Thymus (tissue), 11 donors: ENCODE results near the gene DOCK4. TPM values are rescaled to one million over a fixed set of nuclear protein-coding genes. Genes with fewer than 3 reads are reported as not detected.

Experiments used
- DNase-seq, 9 donors: peaks; one replicate each; pipeline ENCODE4 v3.0.0-alpha.2; 2013; ENCODE audit warnings: low spot score in 9 of 9, low read depth in 6 of 9, missing footprints in 1 of 9
- H3K27ac ChIP-seq, 2 donors: one replicate each; pipeline ENCODE4 v1.5.1; 2013; ENCODE audit warnings: control low read depth in 1 of 2, low read depth in 1 of 2, low read length in 1 of 2, mild to moderate bottlenecking in 1 of 2, moderate library complexity in 1 of 2
- H3K27me3 ChIP-seq, 2 donors: one replicate each; pipeline ENCODE4 v1.5.1; 2013; ENCODE audit warnings: low read length in 1 of 2; ENCODE audit not compliant: control insufficient read depth in 2 of 2, insufficient read depth in 1 of 2
- H3K36me3 ChIP-seq, 2 donors: one replicate each; pipeline ENCODE4 v1.5.1; 2013; ENCODE audit warnings: low read length in 1 of 2, mild to moderate bottlenecking in 1 of 2, moderate library complexity in 1 of 2; ENCODE audit not compliant: control insufficient read depth in 2 of 2, insufficient read depth in 2 of 2
- H3K4me1 ChIP-seq, 2 donors: one replicate each; pipeline ENCODE4 v1.5.1; 2013; ENCODE audit warnings: low read length in 2 of 2; ENCODE audit not compliant: control insufficient read depth in 2 of 2, insufficient read depth in 2 of 2
- H3K4me3 ChIP-seq, 2 donors: one replicate each; pipeline ENCODE4 v1.5.1; 2013; ENCODE audit warnings: low read length in 2 of 2, control low read depth in 1 of 2, mild to moderate bottlenecking in 1 of 2
- H3K9me3 ChIP-seq, 2 donors: one replicate each; pipeline ENCODE4 v1.5.1; 2013; ENCODE audit warnings: low read length in 1 of 2, mild to moderate bottlenecking in 1 of 2; ENCODE audit not compliant: control insufficient read depth in 2 of 2, insufficient read depth in 1 of 2
- WGBS: extraction: QIAGEN DNeasy Blood & Tissue Kit; methylation state at CpG from one replicate; pipeline ENCODE4 v1.1.7; 2013; 5-methylcytosine and 5-hydroxymethylcytosine counted together
- polyA plus RNA-seq: library from polyadenylated mRNA; stranded (reverse); fragments of 200-250 nt; gene quantifications from one replicate; pipeline ENCODE4 v1.2.3, GENCODE V29; 2013
- total RNA-seq: library from RNA; stranded (reverse); fragments of 120-200 nt; gene quantifications from one replicate; pipeline ENCODE4 v1.2.4, GENCODE V29; 2013
- donor health status: healthy.

Gene DOCK4
- total and polyA plus RNA-seq, 2 donors = 3.5 to 4.7 TPM

- H3K4me1 ChIP-seq = no peaks in the 10 kb centered on the region
- WGBS = 97% methylated on average over 3 of the region's 3 CpGs
- H3K36me3 ChIP-seq = no peaks in the 10 kb centered on the region
- H3K27ac ChIP-seq = no peak overlapping the region
- H3K27me3 ChIP-seq = no peaks in the 10 kb centered on the region
- no peak for DNase-seq
- peaks cover 0 to 4% of the 10 kb centered on the region in 2 donors for H3K9me3 ChIP-seq
- H3K4me3 ChIP-seq = no peak overlapping the region
These were observed 433.5 kb downstream of the DOCK4 start for GRCh38 chr7:111772716-111773115.

DNA sequence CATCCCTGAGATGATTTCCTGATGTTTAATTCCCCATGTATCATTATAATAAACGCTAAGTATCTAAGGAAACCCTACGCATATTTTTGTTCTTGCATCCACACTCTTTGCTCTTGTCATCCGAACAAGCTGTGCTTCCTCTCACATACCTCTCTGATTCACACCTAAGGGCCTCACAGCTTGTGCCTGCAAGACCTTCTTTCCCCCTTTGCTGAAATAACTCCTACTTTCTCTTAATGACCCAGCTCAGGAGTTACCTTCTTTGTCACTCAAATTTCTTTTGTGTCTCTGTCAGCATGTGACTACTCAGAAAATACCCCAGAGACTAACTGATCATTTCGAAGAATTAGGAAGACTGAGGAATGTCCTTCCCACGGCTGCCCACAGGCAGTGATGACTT, 434.6 kb downstream of the DOCK4 start:
- H3K4me1 ChIP-seq = no peaks in the 10 kb centered on the region
- H3K9me3 ChIP-seq = no peaks in the 10 kb centered on the region
- no peak overlapping the region for H3K27ac ChIP-seq
- no peak overlapping the region for H3K4me3 ChIP-seq
- WGBS = 96% methylated on average over 5 of the region's 5 CpGs
- no peak for DNase-seq
- H3K27me3 ChIP-seq = no peaks in the 10 kb centered on the region
- H3K36me3 ChIP-seq = no peaks in the 10 kb centered on the region

DNA sequence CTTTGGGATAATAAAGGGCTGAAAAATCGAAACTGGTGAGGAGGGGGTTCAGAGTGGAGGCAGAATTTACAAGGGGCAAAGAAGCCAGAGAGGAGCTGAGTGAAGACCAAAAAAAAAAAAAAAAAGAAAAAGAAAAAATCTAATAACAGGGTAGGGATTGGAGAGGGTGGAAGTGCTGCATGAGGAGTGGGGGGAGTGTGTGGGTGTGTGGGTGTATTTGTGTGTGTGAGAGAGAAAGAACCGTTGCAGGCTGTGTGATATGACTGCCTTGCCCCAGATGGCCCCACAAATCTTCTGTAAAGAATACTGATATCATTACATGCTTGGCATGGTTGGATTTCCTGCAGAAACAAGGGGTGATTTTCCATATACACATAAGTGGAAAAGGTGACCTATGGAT, 436.1 kb downstream of the DOCK4 start:
- no peak for DNase-seq
- no peaks in the 10 kb centered on the region for H3K9me3 ChIP-seq
- H3K27ac ChIP-seq = no peak overlapping the region
- H3K27me3 ChIP-seq = no peaks in the 10 kb centered on the region
- 86% methylated on average over 2 of the region's 2 CpGs for WGBS
- no peak overlapping the region for H3K4me3 ChIP-seq
- no peaks in the 10 kb centered on the region for H3K36me3 ChIP-seq
- no peaks in the 10 kb centered on the region for H3K4me1 ChIP-seq

DNA sequence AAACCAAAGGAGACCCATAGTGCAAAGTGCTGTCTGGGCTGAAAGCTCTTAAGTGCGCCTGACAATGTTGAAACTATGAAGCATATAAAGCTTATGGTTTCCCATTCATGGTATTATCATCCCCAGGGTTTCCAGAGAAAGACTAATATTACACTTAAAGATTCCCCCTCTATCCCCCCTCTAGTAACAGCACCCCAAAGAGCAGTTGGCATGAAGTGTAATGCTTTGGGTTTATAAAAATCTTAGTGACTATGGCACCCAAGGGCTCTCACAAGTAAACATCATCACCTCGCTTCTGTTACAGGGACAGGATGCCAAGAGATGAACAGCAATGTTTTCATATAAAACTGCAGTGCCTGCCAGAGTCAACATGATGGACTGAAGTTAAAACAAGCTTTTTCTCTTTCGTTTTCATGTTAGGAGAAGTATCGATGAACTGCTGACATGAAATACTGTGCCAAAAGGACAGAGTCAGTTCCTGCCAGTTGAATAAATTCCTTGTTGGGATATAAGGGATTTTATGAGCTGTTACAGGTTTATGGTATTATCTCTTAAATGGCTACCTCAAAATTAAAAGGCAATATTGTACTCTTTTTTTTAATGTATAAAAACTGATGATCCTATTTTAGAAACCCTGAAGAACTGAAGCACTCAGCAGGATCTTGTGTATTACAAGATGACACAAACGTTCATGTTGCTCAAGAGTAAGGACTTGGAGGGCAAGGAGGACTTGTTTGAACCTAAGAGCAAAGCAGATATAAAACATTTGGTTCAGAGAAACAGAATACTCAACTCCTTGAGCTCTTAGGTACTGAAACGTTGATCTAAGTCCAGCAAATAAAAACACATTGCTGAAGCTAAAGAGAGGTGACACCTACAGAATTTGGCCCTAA, 440.2 kb downstream of the DOCK4 start:
- Histone ChIP-seq H3K36me3 (no peaks in the 10 kb centered on the region), H3K27me3 (no peaks in the 10 kb centered on the region), H3K4me1 (no peaks in the 10 kb centered on the region), H3K27ac (no peak overlapping the region), H3K4me3 (no peak overlapping the region), H3K9me3 (no peaks in the 10 kb centered on the region)
- no peak for DNase-seq
- WGBS = 90% methylated on average over 6 of the region's 6 CpGs

DNA sequence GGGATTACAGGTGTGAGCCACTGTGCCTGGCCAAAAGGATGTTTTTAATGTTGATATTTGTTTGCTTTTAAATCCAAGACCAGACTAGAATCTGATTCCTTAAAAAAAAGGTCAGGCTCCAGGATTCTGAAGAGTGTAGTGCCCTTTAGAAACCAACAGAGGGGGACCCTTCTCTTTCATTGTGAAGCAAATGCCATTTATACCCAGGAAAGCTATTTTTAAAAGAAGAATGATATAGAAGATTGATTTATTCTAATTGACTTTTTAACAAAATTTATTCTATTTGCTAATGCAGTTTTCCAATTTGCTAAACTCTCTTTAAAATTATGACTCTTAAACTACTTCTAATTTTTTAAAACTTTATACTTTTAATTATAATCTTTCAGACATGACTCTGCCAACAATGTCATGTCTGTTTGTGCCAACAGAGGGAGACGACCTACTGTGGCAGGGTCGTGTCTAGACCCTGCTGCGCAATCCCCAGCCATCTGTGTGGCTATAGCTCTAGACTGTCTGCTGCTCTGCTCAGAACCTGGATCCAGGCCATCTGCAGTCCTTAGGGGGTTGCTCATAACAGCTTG, 442.9 kb downstream of the DOCK4 start:
- Histone ChIP-seq H3K27ac (no peak overlapping the region), H3K36me3 (no peaks in the 10 kb centered on the region), H3K4me3 (no peak overlapping the region), H3K4me1 (no peaks in the 10 kb centered on the region), H3K27me3 (no peaks in the 10 kb centered on the region), H3K9me3 (no peaks in the 10 kb centered on the region)
- DNase-seq = peak in 2 of 9 donors; percentile 14 to 22
- 37% methylated on average over 3 of the region's 3 CpGs for WGBS

DNA sequence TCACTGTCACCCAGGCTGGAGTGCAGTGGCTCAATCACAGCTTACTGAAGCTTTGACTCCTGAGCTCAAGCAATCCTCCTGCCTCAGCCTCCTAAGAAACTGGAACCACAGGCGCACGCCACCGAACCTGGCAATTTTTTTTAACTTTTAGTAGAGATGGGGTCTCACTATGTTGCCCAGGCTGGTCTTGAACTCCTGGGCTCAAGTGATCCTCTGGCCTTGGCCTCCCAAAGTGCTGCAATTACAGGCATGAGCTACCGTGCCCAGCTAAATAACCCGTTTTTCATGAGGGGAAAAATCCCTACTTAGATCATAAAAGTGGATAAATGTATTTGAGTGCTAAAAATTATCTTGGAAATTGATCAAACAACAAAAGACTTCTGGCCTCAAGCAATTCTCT, 443.4 kb downstream of the DOCK4 start:
- no peak for DNase-seq
- H3K9me3 ChIP-seq = no peaks in the 10 kb centered on the region
- H3K27ac ChIP-seq = no peak overlapping the region
- H3K4me3 ChIP-seq = no peak overlapping the region
- H3K36me3 ChIP-seq = no peaks in the 10 kb centered on the region
- 91% methylated on average over 5 of the region's 5 CpGs for WGBS
- no peaks in the 10 kb centered on the region for H3K27me3 ChIP-seq
- no peaks in the 10 kb centered on the region for H3K4me1 ChIP-seq

- H3K27ac ChIP-seq = no peak overlapping the region
- H3K4me3 ChIP-seq = no peak overlapping the region
- H3K36me3 ChIP-seq = no peaks in the 10 kb centered on the region
- H3K27me3 ChIP-seq = no peaks in the 10 kb centered on the region
- no peaks in the 10 kb centered on the region for H3K9me3 ChIP-seq
- DNase-seq = no peak
- H3K4me1 ChIP-seq = no peaks in the 10 kb centered on the region
These were observed 444.0 kb downstream of the DOCK4 start for GRCh38 chr7:111762211-111762610.

GRCh38 chr7:111760043-111760442, 446.2 kb downstream of the DOCK4 start:
- DNase-seq = no peak
- H3K9me3 ChIP-seq = no peaks in the 10 kb centered on the region
- H3K4me1 ChIP-seq = no peaks in the 10 kb centered on the region
- no peaks in the 10 kb centered on the region for H3K36me3 ChIP-seq
- WGBS = 94% methylated on average over 8 of the region's 8 CpGs
- H3K27me3 ChIP-seq = no peaks in the 10 kb centered on the region
- no peak overlapping the region for H3K4me3 ChIP-seq
- no peak overlapping the region for H3K27ac ChIP-seq

GRCh38 chr7:111758332-111758731, 447.9 kb downstream of the DOCK4 start:
- no peaks in the 10 kb centered on the region for H3K36me3 ChIP-seq

More at GRCh38 chr7:111758332-111758731, 447.9 kb downstream of the DOCK4 start:
- 96% methylated on average over 5 of the region's 5 CpGs for WGBS
- Histone ChIP-seq H3K4me3 (no peak overlapping the region), H3K27ac (no peak overlapping the region), H3K27me3 (no peaks in the 10 kb centered on the region), H3K9me3 (no peaks in the 10 kb centered on the region), H3K4me1 (no peaks in the 10 kb centered on the region)
- no peak for DNase-seq
